ENCODE results near the gene ATP9B. TPM values are rescaled to one million over a fixed set of nuclear protein-coding genes. Genes with fewer than 3 reads are reported as not detected.
"Not testable (repeated sequence)": the region's sequence is repeated elsewhere in the genome, so short reads cannot be mapped to it uniquely, and the experiment has no call there.

ATP9B gene
- polyA plus RNA-seq, 1 donor: 20.2 TPM

DNA sequence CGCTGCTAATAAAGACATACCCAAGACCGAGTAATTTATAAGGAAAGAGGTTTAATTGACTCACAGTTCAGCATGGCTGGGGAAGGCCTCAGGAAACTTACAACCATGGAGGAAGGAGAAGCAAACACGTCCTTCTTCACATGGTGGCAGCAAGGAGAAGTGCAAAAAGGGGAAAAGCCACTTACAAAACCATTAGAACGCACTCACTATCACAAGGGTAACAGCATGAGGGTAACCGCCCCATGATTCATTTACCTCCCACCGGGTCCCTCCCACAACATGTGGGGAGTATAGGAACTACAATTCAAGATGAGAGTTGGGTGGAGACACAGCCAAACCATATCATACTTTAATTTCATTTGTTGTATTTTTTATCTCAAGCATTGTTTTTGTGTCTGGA, 67.5 kb downstream of the ATP9B start:
- no peak for DNase-seq (ENCODE audit: low read depth)

DNA sequence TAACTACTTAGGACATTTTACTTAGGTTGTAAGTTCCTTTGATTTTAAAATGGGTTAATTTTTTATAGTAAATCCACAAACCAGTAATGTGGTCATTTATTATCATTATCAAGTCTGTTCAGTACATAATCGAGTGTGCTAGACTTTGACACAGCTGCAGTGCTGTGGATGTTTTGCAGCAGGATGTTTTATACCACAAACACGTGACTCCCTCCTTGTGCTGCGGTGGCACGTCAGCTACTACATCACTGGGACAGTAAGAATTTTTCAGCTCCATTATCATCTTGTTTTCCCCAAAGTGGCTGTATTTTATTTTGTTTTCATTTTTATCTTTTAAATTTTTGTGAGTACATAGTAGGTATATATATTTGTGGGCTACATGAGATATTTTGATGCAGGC, 70.0 kb downstream of the ATP9B start:
- no peak for DNase-seq (ENCODE audit: low read depth)

DNA sequence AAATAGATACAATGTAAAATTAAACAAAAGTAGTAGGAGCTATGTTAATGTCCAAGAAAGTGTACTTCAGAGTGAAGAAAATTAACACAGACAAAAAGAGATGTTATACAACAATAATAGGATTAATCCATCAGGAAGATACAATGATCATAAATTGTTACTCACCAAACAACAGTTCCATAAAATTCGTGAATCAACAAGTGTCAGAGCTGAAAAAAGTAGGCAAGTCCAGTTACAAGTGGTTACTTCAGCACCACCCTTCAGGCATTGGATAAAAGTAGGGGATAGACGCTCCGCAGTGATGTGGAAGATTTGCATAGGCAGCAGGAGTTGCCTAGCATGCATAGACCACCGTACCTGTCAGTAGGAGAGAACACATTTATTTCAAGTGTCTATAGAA, 77.8 kb downstream of the ATP9B start:
- DNase-seq (ENCODE audit: low read depth): no peak

DNA sequence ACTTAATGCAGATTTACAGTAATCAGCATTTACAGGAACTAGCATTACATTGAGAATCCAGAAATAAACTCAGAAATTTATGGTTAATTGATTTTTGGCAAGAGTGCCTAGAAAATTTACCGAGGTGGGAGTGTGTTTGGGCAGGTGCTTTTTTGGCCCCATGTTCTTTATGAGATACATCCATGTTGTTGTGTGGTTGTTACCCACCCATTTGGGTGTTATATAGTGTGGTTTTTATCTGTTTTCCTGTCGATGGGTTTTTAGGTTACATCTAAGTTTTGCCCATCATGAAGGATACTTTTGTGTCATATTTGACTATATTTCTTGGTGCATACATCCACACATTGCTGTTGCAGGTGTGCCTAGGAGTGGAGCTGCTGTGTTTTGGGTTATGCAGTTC, 82.0 kb downstream of the ATP9B start:
- no peak for DNase-seq (ENCODE audit: low read depth)

DNA sequence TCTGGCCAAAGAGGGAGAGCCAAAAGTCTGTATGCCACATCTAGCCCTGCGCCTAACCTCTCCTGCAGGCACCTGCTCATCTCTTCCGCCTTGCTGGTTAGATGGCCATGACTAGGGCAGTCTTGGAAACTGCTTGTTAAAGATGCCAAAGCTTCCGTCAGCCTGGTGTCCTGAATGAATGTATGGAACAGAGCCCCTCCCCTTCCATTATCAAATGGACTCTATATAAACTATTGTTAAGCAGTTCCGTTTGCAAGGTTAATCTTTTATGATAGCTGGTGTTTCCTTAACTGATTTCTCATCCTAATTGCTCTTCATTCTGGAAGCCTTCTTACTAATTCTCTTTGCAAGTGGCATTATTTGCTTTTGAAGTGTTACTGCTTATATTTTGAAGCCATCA, 87.1 kb downstream of the ATP9B start:
- DNase-seq (ENCODE audit: low read depth): no peak

DNA sequence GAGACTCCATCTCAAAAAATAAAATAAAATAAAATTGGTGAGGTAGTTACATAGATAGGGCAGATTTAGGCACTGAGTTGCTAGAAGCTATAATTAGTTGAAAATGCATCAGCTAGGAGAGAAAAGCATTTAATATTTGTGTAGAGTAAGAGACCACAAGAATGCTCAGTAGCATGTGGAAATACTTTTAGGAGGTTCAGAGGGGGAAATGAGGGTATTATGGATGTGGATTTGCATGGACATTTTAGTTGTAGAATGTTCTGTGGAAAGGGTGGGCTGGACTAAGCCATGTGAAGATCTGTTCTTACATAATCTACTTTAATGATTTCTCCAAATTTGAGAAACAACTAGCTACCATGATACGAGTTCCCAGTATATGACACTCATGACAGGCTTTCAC, 95.5 kb downstream of the ATP9B start:
- no peak for DNase-seq (ENCODE audit: low read depth)

DNA sequence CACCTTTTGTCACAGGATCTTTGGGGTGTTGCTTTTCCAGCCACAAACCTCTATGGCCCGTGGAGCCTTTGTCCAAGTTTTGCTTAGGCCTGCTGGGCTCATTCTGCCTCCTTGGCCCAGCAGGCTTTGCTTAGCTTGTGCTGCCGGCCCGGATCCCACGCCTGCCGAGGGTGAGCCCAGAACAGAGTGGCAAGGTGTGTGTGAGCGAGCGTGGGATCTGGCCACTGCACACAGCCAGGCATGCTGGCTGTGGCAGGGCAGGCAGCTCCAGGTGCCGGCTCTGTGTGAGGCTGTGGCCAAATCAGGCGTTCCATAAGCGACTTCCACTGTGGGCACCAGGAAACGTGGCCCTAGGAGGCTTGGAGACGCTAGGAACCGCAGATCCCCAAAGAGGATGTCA, 97.5 kb downstream of the ATP9B start:
- no peak for DNase-seq (ENCODE audit: low read depth)

DNA sequence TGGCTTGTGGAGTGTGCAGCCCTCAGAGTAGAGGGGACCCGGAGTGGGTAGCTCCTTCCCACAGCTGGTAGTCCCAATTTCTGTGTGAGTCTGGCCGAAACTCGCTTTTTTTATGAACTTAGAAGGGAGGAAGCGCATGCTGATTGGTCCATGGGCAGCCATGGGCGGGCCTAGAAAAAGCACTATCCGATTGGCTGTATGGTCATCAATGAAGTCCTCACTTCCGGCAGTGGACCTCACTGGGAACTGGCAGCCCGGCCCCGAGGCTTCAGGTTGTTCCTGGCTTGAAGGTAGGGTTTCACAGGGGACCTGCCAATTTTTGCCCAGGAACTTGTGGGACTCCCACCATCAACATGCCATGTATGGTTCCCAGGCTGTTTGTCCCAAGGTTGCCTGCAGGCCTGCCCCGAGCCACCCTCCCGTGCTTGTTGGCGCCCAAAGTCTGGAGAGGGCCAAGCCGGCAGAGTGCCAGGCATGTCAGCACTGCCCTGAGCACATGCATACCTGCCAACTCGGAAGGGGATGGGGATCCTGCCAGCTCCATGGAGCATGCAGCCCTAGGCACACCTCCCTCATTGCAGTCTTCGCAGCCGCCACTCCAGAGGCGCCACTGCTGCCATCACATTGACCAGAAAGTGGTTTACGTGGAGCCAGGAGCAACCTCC, 98.5 kb downstream of the ATP9B start:
- no peak for DNase-seq (ENCODE audit: low read depth)

DNA sequence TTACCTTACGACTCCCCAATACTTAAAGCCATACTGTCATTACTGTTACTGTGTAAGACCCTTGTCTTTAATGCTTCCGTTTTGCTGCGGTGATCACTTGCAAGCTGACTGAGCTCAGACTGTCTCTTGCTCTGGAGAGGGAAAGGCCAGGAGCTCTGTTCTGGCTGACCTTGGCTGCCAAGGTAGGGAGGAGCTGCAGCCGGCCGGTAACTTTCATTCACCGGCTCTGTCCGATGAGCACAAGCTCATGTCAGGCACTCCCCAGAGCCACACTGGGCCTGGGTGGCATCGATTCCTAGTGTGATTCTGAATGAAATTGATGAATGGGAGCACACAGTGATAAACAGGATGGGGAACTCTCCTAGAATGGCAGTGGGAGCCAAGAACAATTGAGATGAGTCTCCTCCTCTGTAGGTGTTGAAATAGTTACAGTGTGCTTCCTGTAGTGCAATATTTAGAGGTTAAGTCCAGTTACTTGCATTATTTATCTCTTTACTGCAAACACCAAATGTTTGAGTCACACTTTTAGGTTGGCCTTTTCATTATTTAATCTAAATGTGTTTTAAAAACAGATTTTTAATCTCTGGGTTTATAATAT, 100.9 kb downstream of the ATP9B start:
- DNase-seq (ENCODE audit: low read depth): no peak

DNA sequence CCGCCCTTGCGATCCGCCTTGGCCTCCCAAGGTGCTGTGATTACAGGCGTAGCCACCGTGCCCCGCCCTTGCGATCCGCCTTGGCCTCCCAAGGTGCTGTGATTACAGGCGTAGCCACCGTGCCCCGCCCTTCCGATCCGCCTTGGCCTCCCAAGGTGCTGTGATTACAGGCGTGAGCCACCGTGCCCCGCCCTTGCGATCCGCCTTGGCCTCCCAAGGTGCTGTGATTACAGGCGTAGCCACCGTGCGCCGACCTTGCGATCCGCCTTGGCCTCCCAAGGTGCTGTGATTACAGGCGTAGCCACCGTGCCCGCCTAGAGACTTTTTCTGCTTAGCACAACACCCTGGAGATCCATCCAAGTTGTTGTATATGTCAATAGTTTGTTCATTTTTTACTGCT, 103.1 kb downstream of the ATP9B start:
- DNase-seq (ENCODE audit: low read depth): not testable (repeated sequence)

DNA sequence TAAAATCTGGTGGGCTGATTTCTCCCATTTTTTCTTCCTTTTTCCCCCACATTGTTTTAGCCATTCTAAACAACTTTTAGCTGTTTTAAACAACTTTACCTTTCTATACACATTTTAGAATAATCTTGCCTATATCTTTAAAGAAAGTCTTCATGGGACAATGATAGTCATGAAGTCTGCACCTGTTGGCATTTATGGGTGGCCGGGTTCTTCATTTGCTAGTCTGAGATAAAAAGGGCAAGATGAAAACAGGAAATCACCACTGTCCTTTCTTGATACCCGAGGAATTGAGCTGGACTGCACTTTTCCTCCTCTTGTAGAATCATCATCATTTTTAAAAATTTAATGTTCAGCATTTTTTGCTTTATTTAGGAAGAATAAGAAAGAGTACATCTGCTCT, 104.5 kb downstream of the ATP9B start:
- DNase-seq (ENCODE audit: low read depth): no peak

DNA sequence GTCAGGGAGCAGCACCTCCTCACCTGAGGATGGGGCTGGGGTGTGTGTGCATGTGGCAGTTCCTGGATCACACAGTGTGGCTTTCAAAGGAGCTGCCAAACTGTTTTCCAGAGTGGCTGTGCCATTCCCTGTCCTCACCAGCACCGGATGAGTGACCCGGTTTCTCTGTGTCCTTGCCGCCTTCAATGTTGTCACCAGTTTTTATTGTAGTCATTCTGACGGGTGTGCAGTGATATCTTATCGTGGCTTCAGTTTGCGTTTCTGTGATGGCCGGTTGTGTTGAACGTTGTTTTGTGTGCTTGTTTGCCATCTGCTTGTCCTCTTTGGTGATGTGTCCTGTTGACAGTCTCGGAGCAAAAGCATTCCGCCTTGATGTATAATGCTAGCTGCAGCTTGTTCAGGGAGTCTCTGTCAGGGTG, 108.9 kb downstream of the ATP9B start:
- no peak for DNase-seq (ENCODE audit: low read depth)

DNA sequence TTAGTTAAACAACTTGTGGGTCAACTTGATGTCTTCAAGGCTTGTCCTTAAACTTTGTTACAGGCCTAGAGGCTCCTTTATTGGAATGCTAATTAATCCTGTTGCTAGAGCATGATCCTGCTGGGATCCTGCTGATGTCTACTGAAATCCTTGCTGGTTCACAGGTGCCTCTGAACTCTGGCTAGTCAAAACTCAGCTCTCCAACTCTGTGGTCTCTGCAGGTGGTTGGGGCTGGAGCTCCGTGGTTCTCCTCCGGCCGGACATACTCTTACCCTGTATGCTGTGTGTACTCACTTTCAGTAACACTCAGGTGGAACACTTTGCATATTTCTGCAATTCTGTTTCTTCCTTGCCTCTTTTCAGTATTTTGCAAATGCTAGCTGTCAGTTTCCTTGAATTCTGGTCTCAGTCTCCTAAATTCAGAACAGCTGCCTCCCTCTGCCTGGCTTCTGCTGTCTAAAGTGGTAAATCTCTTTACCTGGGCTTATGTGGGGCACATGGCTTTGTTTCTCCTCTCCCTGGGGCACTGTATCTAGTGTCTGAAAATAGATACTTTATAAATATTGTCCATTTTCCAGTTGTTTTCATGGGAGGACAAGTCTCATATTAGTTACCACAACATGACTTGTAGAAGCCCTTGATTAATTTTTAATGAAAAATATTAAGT, 113.0 kb downstream of the ATP9B start:
- DNase-seq (ENCODE audit: low read depth): no peak

DNA sequence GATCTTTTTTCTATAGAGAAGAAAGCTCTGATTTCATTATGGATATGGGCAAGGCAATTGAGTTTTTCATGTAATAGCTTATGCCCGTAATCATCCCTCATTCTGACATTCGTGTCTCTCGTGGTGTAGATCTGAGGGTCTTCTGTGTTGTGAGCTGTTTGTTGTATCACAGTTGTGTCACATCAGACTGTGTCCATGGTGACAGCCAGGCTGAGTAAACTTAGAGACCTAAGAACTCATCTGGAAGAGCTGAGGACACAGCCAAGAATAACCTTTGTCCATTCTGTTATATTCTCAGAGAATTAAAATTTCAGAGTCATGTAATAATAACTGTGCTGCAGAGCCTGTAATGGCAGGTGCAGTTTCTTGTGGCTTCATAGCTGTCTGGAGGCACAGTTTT, 116.5 kb downstream of the ATP9B start:
- DNase-seq (ENCODE audit: low read depth): no peak

DNA sequence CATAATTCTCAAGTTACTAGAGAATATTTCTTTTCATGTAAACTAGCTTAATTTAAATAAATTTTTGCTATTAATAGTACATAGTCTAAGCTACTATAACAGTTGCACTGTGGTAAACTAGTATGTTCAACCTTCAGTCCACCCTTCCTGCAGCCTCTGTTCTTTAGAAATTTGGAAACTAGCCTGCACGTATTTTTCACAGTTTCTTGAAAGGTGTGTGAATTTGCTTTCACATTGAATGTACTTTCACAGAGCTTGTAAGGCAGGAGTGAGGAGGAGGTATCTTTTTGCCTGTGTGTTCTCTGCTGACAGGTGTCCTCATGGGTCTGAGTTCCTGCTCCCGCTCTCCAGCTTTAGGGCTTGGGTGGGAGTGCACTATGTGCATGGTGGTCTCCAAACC, 117.5 kb downstream of the ATP9B start:
- no peak for DNase-seq (ENCODE audit: low read depth)

DNA sequence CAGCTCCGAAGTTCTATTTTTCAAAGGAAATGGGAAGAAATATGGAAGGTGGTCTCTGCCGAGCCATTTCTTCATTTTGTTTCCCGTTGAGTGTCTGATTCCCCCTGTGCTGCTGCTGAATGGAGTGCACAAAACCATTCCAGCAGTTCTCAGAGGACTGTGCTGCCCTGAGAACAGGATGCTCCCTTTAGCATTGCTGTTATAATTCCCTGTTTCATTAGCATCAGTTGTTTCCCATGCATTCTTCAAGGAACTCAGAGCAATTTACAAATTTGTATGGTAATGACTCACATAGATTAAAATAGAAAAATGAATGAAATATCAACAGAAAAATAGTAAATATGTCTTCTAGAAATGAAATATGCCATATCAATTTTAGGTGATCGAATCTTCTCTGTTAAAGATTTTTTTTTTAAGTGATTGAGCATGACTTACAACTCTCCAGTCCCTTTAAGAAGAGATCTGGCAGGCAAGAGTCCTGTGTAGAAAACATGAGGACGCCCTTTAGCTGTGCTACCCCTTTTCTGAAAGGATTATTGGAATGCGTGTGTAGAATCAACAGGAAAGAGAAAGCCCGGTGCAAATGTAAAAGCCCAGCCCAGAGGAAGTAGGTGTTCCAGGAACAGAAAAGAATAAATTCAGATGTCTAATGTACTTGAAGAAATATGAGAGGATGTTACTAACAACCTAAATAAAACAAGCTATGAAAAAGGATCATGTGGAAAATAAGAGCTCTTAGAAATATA, 118.5 kb downstream of the ATP9B start:
- no peak for DNase-seq (ENCODE audit: low read depth)

DNA sequence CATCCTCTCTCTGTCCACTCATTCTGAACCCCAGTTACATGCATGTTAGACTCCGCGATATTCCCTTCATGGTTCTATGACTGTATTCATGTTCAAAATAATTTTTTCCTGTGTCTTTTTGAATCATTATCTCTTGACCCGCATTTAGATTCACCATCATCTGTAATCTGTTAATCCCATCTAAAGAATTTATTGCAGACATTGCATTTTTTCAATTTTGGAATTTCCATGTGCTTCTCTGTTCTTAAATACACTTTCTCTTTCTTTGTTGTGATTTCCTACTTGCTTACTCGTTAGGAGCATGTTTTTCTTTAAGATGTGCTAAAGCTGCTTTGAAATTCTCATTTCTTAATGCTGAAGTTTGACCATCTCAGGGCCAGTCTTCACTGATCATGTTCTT, 122.2 kb downstream of the ATP9B start:
- no peak for DNase-seq (ENCODE audit: low read depth)

DNA sequence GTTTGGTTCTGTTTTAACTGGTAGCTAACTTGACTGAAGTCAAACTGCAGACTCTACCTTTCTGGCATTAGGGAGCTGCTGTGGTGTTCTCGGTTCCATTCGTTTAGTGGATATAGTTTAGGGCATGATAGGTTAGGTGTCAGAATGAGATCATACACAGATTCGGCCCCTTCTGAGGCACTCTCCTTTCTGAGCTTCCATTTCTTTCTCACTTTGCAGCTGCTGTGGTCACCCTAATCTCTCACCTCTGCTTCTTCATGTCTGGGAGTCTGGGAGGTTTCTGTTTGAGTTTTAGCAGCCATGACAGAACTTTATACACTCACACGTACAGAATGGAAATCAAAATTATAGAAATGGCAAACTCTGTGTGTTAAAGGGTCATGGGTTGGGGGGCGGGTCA, 122.8 kb downstream of the ATP9B start:
- DNase-seq (ENCODE audit: low read depth): no peak

DNA sequence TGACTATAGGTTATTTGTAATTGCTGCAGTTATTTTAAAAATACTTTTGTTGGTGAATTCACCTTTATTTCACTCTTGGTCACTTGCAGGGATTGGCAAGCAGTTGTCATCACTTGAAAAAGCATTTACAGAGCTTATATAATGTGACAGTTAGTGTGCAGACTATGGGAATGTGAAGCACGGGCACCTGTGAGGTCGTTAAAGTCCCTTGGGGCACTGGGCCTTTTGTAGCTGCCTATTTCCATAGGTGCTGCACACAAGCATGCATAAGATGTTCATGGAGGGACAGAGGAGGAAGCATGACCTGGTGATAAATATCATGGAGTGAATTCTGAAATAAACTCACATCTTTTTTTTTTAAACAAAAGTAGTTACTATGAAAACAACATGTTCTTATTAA, 124.6 kb downstream of the ATP9B start:
- DNase-seq (ENCODE audit: low read depth): no peak

DNA sequence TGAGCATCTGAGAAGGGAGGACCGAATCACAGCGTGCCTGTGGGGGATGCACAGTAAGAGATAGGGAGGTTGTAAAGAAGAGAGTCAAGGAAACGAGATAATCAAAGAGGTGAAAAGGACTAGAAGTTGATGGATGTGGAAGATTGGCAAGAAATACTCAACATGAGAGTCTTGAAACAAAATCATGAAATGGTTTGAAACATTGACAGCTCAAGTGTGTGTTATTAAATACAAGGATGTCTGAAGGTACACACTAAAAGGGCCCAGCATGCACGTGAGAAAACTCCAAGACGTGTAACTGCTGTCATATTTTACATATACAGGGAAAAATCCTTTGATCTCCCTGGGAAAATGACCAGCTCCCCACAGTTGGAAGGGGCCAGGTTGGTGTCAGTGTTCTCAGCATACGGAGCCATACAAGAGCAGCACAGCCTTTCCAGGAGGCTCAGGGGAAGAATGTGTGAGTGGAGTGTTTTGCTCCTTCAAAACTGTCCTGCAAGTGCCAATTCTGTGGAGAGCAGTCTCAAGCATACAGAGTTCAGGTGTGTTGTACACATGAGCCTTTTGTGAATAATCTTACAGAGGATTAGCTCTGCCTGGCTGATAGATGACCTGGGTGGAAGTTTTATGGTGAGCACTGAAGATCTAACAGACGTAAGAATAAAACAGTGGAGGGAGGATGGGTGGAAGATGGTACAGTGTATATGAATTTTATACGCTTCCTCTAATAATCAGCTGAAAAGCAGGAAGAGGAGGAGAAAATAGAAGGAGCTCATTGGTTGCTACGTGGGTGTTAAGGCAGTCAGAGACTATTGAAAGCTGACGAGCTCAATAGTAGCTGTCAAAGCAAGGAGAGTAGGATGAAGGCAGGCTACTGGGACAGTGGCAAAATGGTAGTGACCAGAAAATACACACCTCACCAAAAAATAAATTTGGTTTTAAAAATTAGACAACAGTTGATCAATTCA, 126.8 kb downstream of the ATP9B start:
- no peak for DNase-seq (ENCODE audit: low read depth)

DNA sequence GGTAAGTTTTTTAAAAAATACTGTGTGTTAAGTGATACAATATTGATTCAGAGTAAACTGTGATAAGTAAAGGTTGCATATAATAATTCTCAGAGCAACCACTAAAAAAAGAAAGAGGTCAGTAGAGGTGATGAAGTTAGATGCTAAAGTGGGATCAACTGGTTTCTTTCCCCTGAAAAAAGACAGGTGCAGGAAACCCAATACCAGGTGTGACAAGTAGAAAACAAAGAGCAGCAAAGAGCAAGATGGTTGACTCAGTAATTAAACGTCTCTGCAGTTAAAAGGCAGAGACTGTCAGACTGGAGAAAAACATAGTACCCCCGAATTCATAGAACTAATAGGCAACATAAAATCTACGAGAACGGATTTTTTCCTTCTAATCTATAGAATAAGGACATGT, 128.3 kb downstream of the ATP9B start:
- no peak for DNase-seq (ENCODE audit: low read depth)

Data from forelimb muscle (tissue), 1 donor.